HEK293 (cell line): ENCODE data around the gene PITRM1.

ENCODE experiments used
- CTCF ChIA-PET: fragments of 350-600 bp; formaldehyde crosslinking; extraction: SDS; loops from one replicate; lab custom pipeline; 2021; ENCODE audit warnings: antibody characterized with exemption; lab: Yijun Ruan, JAX
- POLR2A ChIA-PET: fragments of 300-600 bp; formaldehyde crosslinking; extraction: SDS; loops from one replicate; lab custom pipeline; 2020; ENCODE audit warnings: antibody characterized with exemption, inconsistent platforms; lab: Yijun Ruan, JAX
- H3K27ac ChIP-seq: fragments of 200-500 bp; sonication (Bioruptor generic); 2 replicates; pipeline ENCODE4 v1.5.1; 2014; ENCODE audit warnings: low read depth, low read length, control low read depth, inconsistent platforms; ENCODE audit errors: extremely low read depth
- H3K36me3 ChIP-seq, 2 experiments: fragments of 200-500 bp in 1 of 2; sonication (Bioruptor generic) in 1 of 2; 1 replicate in 1 of 2; 2 replicates in 1 of 2; pipeline ENCODE4 v1.5.1; 2014 to 2017; ENCODE audit warnings: inconsistent platforms in 2 of 2, low read length in 2 of 2; ENCODE audit not compliant: control insufficient read depth in 2 of 2, insufficient read depth in 1 of 2
- H3K4me1 ChIP-seq: fragments of 200-500 bp; sonication (Bioruptor generic); 2 replicates; pipeline ENCODE4 v1.5.1; 2014; ENCODE audit warnings: mild to moderate bottlenecking, low read length, inconsistent platforms; ENCODE audit not compliant: control insufficient read depth, insufficient read depth
- H3K4me3 ChIP-seq: 2 replicates; pipeline ENCODE4 v1.5.1; 2011; ENCODE audit warnings: low read depth, mild to moderate bottlenecking, control low read depth, low read length, moderate library complexity
- H3K9me3 ChIP-seq: fragments of 200-500 bp; sonication (Bioruptor generic); 2 replicates; pipeline ENCODE4 v1.5.1; 2014; ENCODE audit warnings: low read depth, low read length, inconsistent platforms; ENCODE audit not compliant: control insufficient read depth, insufficient read depth
- PRDM1 ChIP-seq: fragments of 450-650 bp; formaldehyde crosslinking; IDR thresholded peaks from 2 replicates; pipeline ENCODE4; 2016; ENCODE audit warnings: missing biosample characterization, missing genetic modification characterization
- SCRT2 ChIP-seq: fragments of 450-650 bp; formaldehyde crosslinking; IDR thresholded peaks from 2 replicates; pipeline ENCODE4 v1.5.1; 2016; ENCODE audit warnings: missing biosample characterization, missing genetic modification characterization
- SP3 ChIP-seq: fragments of 450-650 bp; formaldehyde crosslinking; IDR thresholded peaks from 2 replicates; pipeline ENCODE4 v1.5.1; 2016; ENCODE audit warnings: missing biosample characterization, missing genetic modification characterization
- SP7 ChIP-seq: fragments of 450-650 bp; formaldehyde crosslinking; IDR thresholded peaks from 2 replicates; pipeline ENCODE4 v1.5.1; 2016; ENCODE audit warnings: missing biosample characterization, missing genetic modification characterization
- ZNF138 ChIP-seq: fragments of 450-650 bp; formaldehyde crosslinking; IDR thresholded peaks from 2 replicates; pipeline ENCODE4 v1.5.1; 2016; ENCODE audit warnings: missing biosample characterization, missing genetic modification characterization, borderline replicate concordance
- ZNF140 ChIP-seq: fragments of 450-650 bp; formaldehyde crosslinking; IDR thresholded peaks from 2 replicates; pipeline ENCODE4 v1.5.1; 2016; ENCODE audit warnings: missing biosample characterization, missing genetic modification characterization
- ZNF155 ChIP-seq: fragments of 450-650 bp; formaldehyde crosslinking; IDR thresholded peaks from 2 replicates; pipeline ENCODE4 v1.5.1; 2016; ENCODE audit warnings: missing biosample characterization, missing genetic modification characterization
- ZNF2 ChIP-seq: fragments of 450-650 bp; formaldehyde crosslinking; IDR thresholded peaks from 2 replicates; pipeline ENCODE4 v1.5.1; 2016; ENCODE audit warnings: missing biosample characterization, missing genetic modification characterization
- ZNF221 ChIP-seq: fragments of 450-650 bp; formaldehyde crosslinking; IDR thresholded peaks from 2 replicates; pipeline ENCODE4 v1.5.1; 2017; ENCODE audit warnings: missing biosample characterization, missing genetic modification characterization, borderline replicate concordance
- ZNF24 ChIP-seq: fragments of 450-650 bp; formaldehyde crosslinking; IDR thresholded peaks from 2 replicates; pipeline ENCODE4 v1.5.1; 2016; ENCODE audit warnings: missing biosample characterization, missing genetic modification characterization
- ZNF341 ChIP-seq: fragments of 450-650 bp; formaldehyde crosslinking; IDR thresholded peaks from 2 replicates; pipeline ENCODE4; 2016; ENCODE audit warnings: low read depth, missing biosample characterization, missing genetic modification characterization
- ZNF473 ChIP-seq: fragments of 450-650 bp; formaldehyde crosslinking; IDR thresholded peaks from 2 replicates; pipeline ENCODE4 v1.5.1; 2017; ENCODE audit warnings: missing biosample characterization, missing genetic modification characterization
- ZNF510 ChIP-seq: fragments of 450-650 bp; formaldehyde crosslinking; IDR thresholded peaks from 2 replicates; pipeline ENCODE4 v1.5.1; 2018; ENCODE audit warnings: mild to moderate bottlenecking, missing genetic modification characterization, missing biosample characterization; ENCODE audit not compliant: insufficient replicate concordance
- ZNF549 ChIP-seq: fragments of 450-650 bp; IDR thresholded peaks from 2 replicates; pipeline ENCODE4 v1.5.1; 2018; ENCODE audit warnings: missing biosample characterization, missing genetic modification characterization, mild to moderate bottlenecking, inconsistent platforms, moderate library complexity
- ZNF596 ChIP-seq: fragments of 450-650 bp; IDR thresholded peaks from 2 replicates; pipeline ENCODE4 v1.5.0; 2018; ENCODE audit warnings: missing biosample characterization, mild to moderate bottlenecking, missing genetic modification characterization, moderate library complexity
- ZNF623 ChIP-seq: fragments of 450-650 bp; formaldehyde crosslinking; IDR thresholded peaks from 2 replicates; pipeline ENCODE4 v1.5.1; 2016; ENCODE audit warnings: missing biosample characterization, missing genetic modification characterization
- ZNF654 ChIP-seq: fragments of 450-650 bp; formaldehyde crosslinking; IDR thresholded peaks from 2 replicates; pipeline ENCODE4 v1.5.1; 2016; ENCODE audit warnings: low read depth, missing biosample characterization, missing genetic modification characterization
- ZNF664 ChIP-seq: fragments of 450-650 bp; formaldehyde crosslinking; IDR thresholded peaks from 2 replicates; pipeline ENCODE4 v1.5.1; 2016; ENCODE audit warnings: missing biosample characterization, missing genetic modification characterization
- ZNF701 ChIP-seq: fragments of 450-650 bp; formaldehyde crosslinking; IDR thresholded peaks from 2 replicates; pipeline ENCODE4 v1.5.1; 2016; ENCODE audit warnings: missing biosample characterization, missing genetic modification characterization
- ZNF707 ChIP-seq: fragments of 450-650 bp; formaldehyde crosslinking; IDR thresholded peaks from 2 replicates; pipeline ENCODE4 v1.5.1; 2016; ENCODE audit warnings: missing biosample characterization, missing genetic modification characterization
- ZNF791 ChIP-seq: fragments of 450-650 bp; formaldehyde crosslinking; IDR thresholded peaks from 2 replicates; pipeline ENCODE4 v1.5.1; 2016; ENCODE audit warnings: missing biosample characterization, missing genetic modification characterization
- TF ChIP-seq, protein P1 (sequence below): fragments of 450-650 bp; formaldehyde crosslinking; IDR thresholded peaks from 2 replicates; pipeline ENCODE4 v1.5.1; 2016; ENCODE audit warnings: missing biosample characterization, missing genetic modification characterization
- TF ChIP-seq, protein P2 (sequence below): fragments of 450-650 bp; formaldehyde crosslinking; IDR thresholded peaks from 2 replicates; pipeline ENCODE4 v1.5.1; 2017; ENCODE audit warnings: missing biosample characterization, missing genetic modification characterization
- TF ChIP-seq, protein P3 (sequence below): fragments of 450-650 bp; formaldehyde crosslinking; IDR thresholded peaks from 2 replicates; pipeline ENCODE4 v1.5.1; 2017; ENCODE audit warnings: missing biosample characterization, missing genetic modification characterization
- TF ChIP-seq, protein P4 (sequence below): fragments of 450-650 bp; formaldehyde crosslinking; IDR thresholded peaks from 2 replicates; pipeline ENCODE4 v1.5.1; 2016; ENCODE audit warnings: missing biosample characterization, missing genetic modification characterization
- TF ChIP-seq, protein P5 (sequence below): fragments of 450-650 bp; formaldehyde crosslinking; IDR thresholded peaks from 2 replicates; pipeline ENCODE4 v1.5.1; 2017; ENCODE audit warnings: missing biosample characterization, missing genetic modification characterization

PITRM1 gene

DNA sequence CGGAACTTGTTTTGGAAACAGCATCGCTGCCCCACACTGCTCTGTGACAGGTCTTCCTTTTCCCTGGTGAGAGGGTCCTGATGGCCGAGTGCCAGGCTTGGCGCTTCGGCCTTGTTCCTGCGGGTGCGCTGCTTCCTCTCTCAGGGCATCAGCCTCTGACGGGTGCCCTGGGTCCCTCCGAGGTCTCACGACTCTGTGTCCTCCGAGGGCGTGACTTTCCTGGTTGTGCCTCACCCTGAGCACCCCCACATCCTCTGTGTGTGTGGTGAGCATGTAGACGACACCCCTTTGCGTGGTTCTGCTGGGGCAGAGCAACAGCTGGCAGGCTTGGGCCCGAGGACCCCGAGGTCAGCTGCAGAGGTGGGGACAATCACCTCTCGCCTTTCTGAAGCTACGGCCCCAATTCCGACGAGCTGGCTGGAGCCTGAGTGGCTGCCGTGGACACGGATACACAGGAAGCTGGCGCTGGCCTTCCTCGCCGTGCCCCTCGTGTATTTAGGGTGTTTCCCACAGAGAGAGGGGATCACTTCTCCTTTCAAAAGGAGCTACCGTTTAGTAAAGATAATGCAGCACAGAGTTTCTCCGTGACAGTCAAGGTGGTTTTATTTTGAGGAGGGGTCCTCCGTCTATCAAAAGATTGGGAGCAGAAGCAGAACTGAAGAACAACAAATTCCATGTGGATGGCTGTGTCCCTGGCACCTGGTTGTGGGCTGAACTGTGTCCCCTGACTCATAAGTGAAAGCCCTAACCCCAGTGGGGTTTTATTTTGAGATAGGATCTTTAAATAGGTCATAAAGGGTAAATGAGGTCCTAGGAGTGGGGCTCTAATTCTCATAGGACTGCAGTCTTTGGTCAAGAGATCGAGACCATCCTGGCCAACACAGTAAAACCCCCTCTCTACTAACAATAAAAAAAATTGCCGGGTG is 36.2 kb upstream of the PITRM1 start:
- no peaks in the 10 kb centered on the region for H3K4me1 ChIP-seq
- CTCF ChIA-PET = interaction anchor here (0.6 kb wide), 1 partner anchor 228 kb away, joined by 3 read pairs; no protein-coding TSS in a partner anchor
- H3K9me3 ChIP-seq = no peaks in the 10 kb centered on the region
- no peak overlapping the region for H3K27ac ChIP-seq
- POLR2A ChIA-PET = no interaction called here
- H3K4me3 ChIP-seq = no peak overlapping the region
- TF ChIP-seq ZNF664 = no peak
- TF ChIP-seq, protein P1, sequence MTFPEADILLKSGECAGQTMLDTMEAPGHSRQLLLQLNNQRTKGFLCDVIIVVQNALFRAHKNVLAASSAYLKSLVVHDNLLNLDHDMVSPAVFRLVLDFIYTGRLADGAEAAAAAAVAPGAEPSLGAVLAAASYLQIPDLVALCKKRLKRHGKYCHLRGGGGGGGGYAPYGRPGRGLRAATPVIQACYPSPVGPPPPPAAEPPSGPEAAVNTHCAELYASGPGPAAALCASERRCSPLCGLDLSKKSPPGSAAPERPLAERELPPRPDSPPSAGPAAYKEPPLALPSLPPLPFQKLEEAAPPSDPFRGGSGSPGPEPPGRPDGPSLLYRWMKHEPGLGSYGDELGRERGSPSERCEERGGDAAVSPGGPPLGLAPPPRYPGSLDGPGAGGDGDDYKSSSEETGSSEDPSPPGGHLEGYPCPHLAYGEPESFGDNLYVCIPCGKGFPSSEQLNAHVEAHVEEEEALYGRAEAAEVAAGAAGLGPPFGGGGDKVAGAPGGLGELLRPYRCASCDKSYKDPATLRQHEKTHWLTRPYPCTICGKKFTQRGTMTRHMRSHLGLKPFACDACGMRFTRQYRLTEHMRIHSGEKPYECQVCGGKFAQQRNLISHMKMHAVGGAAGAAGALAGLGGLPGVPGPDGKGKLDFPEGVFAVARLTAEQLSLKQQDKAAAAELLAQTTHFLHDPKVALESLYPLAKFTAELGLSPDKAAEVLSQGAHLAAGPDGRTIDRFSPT (tag by site-specific recombination) = no peak
- no peak for TF ChIP-seq SP7 (tag by site-specific recombination)
- TF ChIP-seq ZNF654 (tag by site-specific recombination) = no peak
- TF ChIP-seq, protein P2, sequence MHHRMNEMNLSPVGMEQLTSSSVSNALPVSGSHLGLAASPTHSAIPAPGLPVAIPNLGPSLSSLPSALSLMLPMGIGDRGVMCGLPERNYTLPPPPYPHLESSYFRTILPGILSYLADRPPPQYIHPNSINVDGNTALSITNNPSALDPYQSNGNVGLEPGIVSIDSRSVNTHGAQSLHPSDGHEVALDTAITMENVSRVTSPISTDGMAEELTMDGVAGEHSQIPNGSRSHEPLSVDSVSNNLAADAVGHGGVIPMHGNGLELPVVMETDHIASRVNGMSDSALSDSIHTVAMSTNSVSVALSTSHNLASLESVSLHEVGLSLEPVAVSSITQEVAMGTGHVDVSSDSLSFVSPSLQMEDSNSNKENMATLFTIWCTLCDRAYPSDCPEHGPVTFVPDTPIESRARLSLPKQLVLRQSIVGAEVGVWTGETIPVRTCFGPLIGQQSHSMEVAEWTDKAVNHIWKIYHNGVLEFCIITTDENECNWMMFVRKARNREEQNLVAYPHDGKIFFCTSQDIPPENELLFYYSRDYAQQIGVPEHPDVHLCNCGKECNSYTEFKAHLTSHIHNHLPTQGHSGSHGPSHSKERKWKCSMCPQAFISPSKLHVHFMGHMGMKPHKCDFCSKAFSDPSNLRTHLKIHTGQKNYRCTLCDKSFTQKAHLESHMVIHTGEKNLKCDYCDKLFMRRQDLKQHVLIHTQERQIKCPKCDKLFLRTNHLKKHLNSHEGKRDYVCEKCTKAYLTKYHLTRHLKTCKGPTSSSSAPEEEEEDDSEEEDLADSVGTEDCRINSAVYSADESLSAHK (tag by site-specific recombination) = no peak
- no peak for TF ChIP-seq ZNF707 (tag by site-specific recombination)
- TF ChIP-seq ZNF221 (tag by site-specific recombination) = no peak
- TF ChIP-seq, protein P3, sequence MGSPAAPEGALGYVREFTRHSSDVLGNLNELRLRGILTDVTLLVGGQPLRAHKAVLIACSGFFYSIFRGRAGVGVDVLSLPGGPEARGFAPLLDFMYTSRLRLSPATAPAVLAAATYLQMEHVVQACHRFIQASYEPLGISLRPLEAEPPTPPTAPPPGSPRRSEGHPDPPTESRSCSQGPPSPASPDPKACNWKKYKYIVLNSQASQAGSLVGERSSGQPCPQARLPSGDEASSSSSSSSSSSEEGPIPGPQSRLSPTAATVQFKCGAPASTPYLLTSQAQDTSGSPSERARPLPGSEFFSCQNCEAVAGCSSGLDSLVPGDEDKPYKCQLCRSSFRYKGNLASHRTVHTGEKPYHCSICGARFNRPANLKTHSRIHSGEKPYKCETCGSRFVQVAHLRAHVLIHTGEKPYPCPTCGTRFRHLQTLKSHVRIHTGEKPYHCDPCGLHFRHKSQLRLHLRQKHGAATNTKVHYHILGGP (tag by site-specific recombination) = no peak
- TF ChIP-seq ZNF2 (tag by site-specific recombination) = no peak
- no peak for TF ChIP-seq PRDM1
- no peak for TF ChIP-seq SCRT2
- no peak for TF ChIP-seq ZNF510 (tag by site-specific recombination)
- TF ChIP-seq ZNF24 (tag by site-specific recombination) = no peak
- no peaks in the 10 kb centered on the region for H3K36me3 ChIP-seq

GRCh38 chr10:3207351-3207750 is 34.8 kb upstream of the PITRM1 start:
- no peaks in the 10 kb centered on the region for H3K9me3 ChIP-seq
- H3K4me3 ChIP-seq = no peak overlapping the region
- POLR2A ChIA-PET = no interaction called here
- H3K36me3 ChIP-seq = no peaks in the 10 kb centered on the region
- CTCF ChIA-PET = interaction anchor here (1.0 kb wide), 1 partner anchor 10 kb away, joined by 6 read pairs; no protein-coding TSS in a partner anchor
- no peak overlapping the region for H3K27ac ChIP-seq
- H3K4me1 ChIP-seq = no peaks in the 10 kb centered on the region
- TF ChIP-seq ZNF155 (tag by site-specific recombination) (no peak), SCRT2 (no peak), ZNF341 (tag by site-specific recombination) (no peak), SP3 (no peak), ZNF791 (tag by site-specific recombination) (no peak), ZNF138 (tag by site-specific recombination) (no peak), ZNF701 (tag by site-specific recombination) (no peak), ZNF549 (tag by site-specific recombination) (no peak), ZNF473 (tag by site-specific recombination) (no peak), ZNF140 (tag by site-specific recombination) (no peak), ZNF596 (tag by site-specific recombination) (no peak), ZNF623 (tag by site-specific recombination) (no peak)
- TF ChIP-seq, protein P4, sequence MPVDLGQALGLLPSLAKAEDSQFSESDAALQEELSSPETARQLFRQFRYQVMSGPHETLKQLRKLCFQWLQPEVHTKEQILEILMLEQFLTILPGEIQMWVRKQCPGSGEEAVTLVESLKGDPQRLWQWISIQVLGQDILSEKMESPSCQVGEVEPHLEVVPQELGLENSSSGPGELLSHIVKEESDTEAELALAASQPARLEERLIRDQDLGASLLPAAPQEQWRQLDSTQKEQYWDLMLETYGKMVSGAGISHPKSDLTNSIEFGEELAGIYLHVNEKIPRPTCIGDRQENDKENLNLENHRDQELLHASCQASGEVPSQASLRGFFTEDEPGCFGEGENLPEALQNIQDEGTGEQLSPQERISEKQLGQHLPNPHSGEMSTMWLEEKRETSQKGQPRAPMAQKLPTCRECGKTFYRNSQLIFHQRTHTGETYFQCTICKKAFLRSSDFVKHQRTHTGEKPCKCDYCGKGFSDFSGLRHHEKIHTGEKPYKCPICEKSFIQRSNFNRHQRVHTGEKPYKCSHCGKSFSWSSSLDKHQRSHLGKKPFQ = no peak
- TF ChIP-seq, protein P5, sequence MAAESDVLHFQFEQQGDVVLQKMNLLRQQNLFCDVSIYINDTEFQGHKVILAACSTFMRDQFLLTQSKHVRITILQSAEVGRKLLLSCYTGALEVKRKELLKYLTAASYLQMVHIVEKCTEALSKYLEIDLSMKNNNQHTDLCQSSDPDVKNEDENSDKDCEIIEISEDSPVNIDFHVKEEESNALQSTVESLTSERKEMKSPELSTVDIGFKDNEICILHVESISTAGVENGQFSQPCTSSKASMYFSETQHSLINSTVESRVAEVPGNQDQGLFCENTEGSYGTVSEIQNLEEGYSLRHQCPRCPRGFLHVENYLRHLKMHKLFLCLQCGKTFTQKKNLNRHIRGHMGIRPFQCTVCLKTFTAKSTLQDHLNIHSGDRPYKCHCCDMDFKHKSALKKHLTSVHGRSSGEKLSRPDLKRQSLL (tag by site-specific recombination) = no peak
